ENCODE data around the gene SCYL2. TPM values are rescaled to one million over a fixed set of nuclear protein-coding genes. Genes with fewer than 3 reads are reported as not detected.

SCYL2 gene
- total RNA-seq, 1 experiment from 2014 or later: 41.4 TPM

GRCh38 chr12:100364324-100364723 lies 97.3 kb downstream of the SCYL2 start:
- Histone ChIP-seq H3K23me2 (ENCODE audit: insufficient read length, low read depth, low read length, poor library complexity, severe bottlenecking) (no peaks in the 10 kb centered on the region), H3K18ac (ENCODE audit: insufficient read length, low read depth, low read length) (no peak overlapping the region), H2BK120ac (ENCODE audit: low read depth, low read length, poor library complexity, severe bottlenecking) (no peak overlapping the region), H3K9me3 (ENCODE audit: control insufficient read depth, low read depth, low read length) (no peaks in the 10 kb centered on the region), H3K23ac (ENCODE audit: insufficient read length, low read depth, low read length) (no peak overlapping the region), H3K14ac (ENCODE audit: insufficient read depth, low read length) (no peak overlapping the region), H3K79me1 (ENCODE audit: insufficient read depth, low read depth, low read length, poor library complexity, severe bottlenecking) (no peaks in the 10 kb centered on the region), H3K9ac (ENCODE audit: extremely low read depth, insufficient read length, low read length) (no peak overlapping the region), H3T11ph (ENCODE audit: low read length) (no peak overlapping the region), H4K5ac (ENCODE audit: insufficient read length, low read depth, low read length) (no peak overlapping the region), H2BK12ac (ENCODE audit: insufficient read length, low read depth, low read length) (no peak overlapping the region), H4K8ac (replicated peaks; ENCODE audit: insufficient read length, low read depth, low read length) (no peak overlapping the region), H3K4me2 (ENCODE audit: insufficient read depth, insufficient read length, low read length) (no peak overlapping the region), H4K91ac (ENCODE audit: insufficient read length, low read depth, low read length) (no peak overlapping the region), H2BK15ac (ENCODE audit: low read depth, low read length) (no peak overlapping the region), H2BK20ac (ENCODE audit: low read depth, low read length, poor library complexity, severe bottlenecking) (no peak overlapping the region), H3K79me2 (ENCODE audit: insufficient read depth, low read length) (no peaks in the 10 kb centered on the region), H3K4ac (ENCODE audit: low read depth, low read length) (no peak overlapping the region), H3K27ac (ENCODE audit: insufficient read length, low read depth, low read length) (no peak overlapping the region), H4K20me1 (ENCODE audit: control insufficient read depth, insufficient read depth, insufficient read length) (no peaks in the 10 kb centered on the region), H3K27me3 (ENCODE audit: insufficient read depth, low read length) (no peaks in the 10 kb centered on the region), H3K56ac (ENCODE audit: insufficient read length, low read depth, low read length) (no peak overlapping the region), H3K4me1 (ENCODE audit: insufficient read depth, low read length) (no peaks in the 10 kb centered on the region), H2BK5ac (ENCODE audit: insufficient read length, low read length) (no peak overlapping the region), H2AK5ac (ENCODE audit: insufficient read length, low read length) (no peak overlapping the region), H2AFZ (ENCODE audit: low read length) (no peak overlapping the region)
- Mint-ChIP-seq H3K36me3 (ENCODE audit: insufficient read depth in 1 of 3, low read depth in 3 of 3) (peaks cover 0 to under 1% (median under 1%) of the 10 kb centered on the region in 3 experiments; a peak in 2 of 7 replicates), H3K4me3 (no peak overlapping the region), H3K4me1 (no peaks in the 10 kb centered on the region), H3K27me3 (ENCODE audit: low read depth) (no peaks in the 10 kb centered on the region; the same call in 1 of the 2 replicates), H3K9me3 (peaks cover 0 to under 1% of the 10 kb centered on the region in 2 experiments; a peak in 1 of 5 replicates), H3K27ac (no peak overlapping the region)
- no peak for DNase-seq
- no CpG with 5 or more reads among the region's 4 CpGs for WGBS (ENCODE audit: extremely low coverage, insufficient read length, low lambda C conversion rate)
- TF ChIP-seq CTCF (conservative IDR thresholded peaks at IDR 0.05): no peak

Data from H9 (cell line).